Activated CD8-positive, alpha-beta T cell treated with anti-CD3 and anti-CD28 coated beads for 36 hours (primary cell): Measurements from ENCODE around the gene LHX5. TPM values are rescaled to one million over a fixed set of nuclear protein-coding genes. Genes with fewer than 3 reads are reported as not detected.
A peak's percentile ranks its signal among the peaks of the same experiment; 100 is the strongest.

Source experiments
- ATAC-seq: fragments of 200-7000 bp; cut with Tn5 transposase; one replicate; pipeline ENCODE4 v1.10.0; 2021; ENCODE audit warnings: mild to moderate bottlenecking, moderate library complexity
- CTCF ChIA-PET: fragments of 350-600 bp; sonication (Branson Sonifier 250); formaldehyde crosslinking; loops from one replicate; lab custom pipeline; 2021; ENCODE audit warnings: antibody characterized with exemption; lab: Charles Lee
- POLR2A ChIA-PET: fragments of 350-600 bp; sonication (Branson Sonifier 250); formaldehyde crosslinking; loops from one replicate; lab custom pipeline; 2021; ENCODE audit warnings: antibody characterized with exemption; lab: Charles Lee
- DNase-seq: peaks from one replicate; pipeline ENCODE4 v3.0.0-alpha.2; 2020
- H3K27ac Mint-ChIP-seq: one replicate; pipeline ENCODE4 v1.8.0; 2021; ENCODE audit warnings: mild to moderate bottlenecking, mixed read lengths
- H3K27me3 Mint-ChIP-seq: one replicate; pipeline ENCODE4 v1.8.0; 2021; ENCODE audit warnings: mixed read lengths
- H3K36me3 Mint-ChIP-seq: one replicate; pipeline ENCODE4 v1.8.0; 2021; ENCODE audit warnings: low read depth, mixed read lengths
- H3K4me1 Mint-ChIP-seq: one replicate; pipeline ENCODE4 v1.8.0; 2021; ENCODE audit warnings: low read depth, mixed read lengths
- H3K4me3 Mint-ChIP-seq: one replicate; pipeline ENCODE4 v1.8.0; 2021; ENCODE audit warnings: mild to moderate bottlenecking, moderate library complexity, mixed read lengths
- H3K9me3 Mint-ChIP-seq: one replicate; pipeline ENCODE4 v1.8.0; 2021; ENCODE audit warnings: mixed read lengths
- intact Hi-C: fragments of 100-400 bp; cut with micrococcal nuclease; formaldehyde crosslinking; loops from one replicate; pipeline ENCODE4 v1.10.0; 2022
- total RNA-seq, 2 experiments: library from RNA; stranded (reverse); gene quantifications; one replicate each; pipeline ENCODE4 v1.2.3, GENCODE V29; 2021
- TF ChIP-seq, protein P1 (sequence below): fragments of 200-600 bp; IDR thresholded peaks from one replicate; pipeline ENCODE4 v1.8.0; 2022; ENCODE audit warnings: antibody characterized with exemption, mild to moderate bottlenecking

The LHX5 gene
- total RNA-seq, 2 experiments from 2014 or later, result not detected

DNA sequence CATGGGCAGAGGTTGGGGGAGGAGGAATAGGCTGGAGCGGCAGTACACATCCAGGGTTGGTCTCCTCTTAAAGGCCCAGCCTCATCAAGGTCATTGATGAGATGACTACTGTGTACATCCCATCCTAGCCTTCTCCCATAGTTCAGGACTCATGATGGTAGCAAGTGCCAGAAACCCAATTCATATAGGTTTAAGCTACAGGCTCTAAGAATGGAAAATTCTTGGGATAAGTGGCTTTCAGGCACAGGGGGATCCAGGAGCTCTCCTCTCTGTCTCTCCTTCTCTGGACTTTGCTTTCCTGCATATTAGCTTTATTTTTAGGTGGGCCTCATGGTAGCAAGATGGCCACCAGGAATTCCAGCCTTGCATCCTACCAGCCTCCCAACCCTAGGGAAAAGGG, 43.2 kb downstream of the LHX5 start:
- peaks cover 8% of the 10 kb centered on the region for H3K27me3 Mint-ChIP-seq
- no peaks in the 10 kb centered on the region for H3K9me3 Mint-ChIP-seq
- H3K4me1 Mint-ChIP-seq, result no peaks in the 10 kb centered on the region
- no peak overlapping the region for H3K27ac Mint-ChIP-seq
- intact Hi-C loops, result no loop called here
- TF ChIP-seq, protein P1, sequence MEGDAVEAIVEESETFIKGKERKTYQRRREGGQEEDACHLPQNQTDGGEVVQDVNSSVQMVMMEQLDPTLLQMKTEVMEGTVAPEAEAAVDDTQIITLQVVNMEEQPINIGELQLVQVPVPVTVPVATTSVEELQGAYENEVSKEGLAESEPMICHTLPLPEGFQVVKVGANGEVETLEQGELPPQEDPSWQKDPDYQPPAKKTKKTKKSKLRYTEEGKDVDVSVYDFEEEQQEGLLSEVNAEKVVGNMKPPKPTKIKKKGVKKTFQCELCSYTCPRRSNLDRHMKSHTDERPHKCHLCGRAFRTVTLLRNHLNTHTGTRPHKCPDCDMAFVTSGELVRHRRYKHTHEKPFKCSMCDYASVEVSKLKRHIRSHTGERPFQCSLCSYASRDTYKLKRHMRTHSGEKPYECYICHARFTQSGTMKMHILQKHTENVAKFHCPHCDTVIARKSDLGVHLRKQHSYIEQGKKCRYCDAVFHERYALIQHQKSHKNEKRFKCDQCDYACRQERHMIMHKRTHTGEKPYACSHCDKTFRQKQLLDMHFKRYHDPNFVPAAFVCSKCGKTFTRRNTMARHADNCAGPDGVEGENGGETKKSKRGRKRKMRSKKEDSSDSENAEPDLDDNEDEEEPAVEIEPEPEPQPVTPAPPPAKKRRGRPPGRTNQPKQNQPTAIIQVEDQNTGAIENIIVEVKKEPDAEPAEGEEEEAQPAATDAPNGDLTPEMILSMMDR, result no peak
- H3K4me3 Mint-ChIP-seq, result no peak overlapping the region
- POLR2A ChIA-PET, result no interaction called here
- ATAC-seq (no peak), DNase-seq (no peak)
- H3K36me3 Mint-ChIP-seq, result no peaks in the 10 kb centered on the region
- CTCF ChIA-PET, result interaction anchor here (0.8 kb wide), 1 partner anchor 330 kb away, joined by 3 read pairs; no protein-coding TSS in a partner anchor

DNA sequence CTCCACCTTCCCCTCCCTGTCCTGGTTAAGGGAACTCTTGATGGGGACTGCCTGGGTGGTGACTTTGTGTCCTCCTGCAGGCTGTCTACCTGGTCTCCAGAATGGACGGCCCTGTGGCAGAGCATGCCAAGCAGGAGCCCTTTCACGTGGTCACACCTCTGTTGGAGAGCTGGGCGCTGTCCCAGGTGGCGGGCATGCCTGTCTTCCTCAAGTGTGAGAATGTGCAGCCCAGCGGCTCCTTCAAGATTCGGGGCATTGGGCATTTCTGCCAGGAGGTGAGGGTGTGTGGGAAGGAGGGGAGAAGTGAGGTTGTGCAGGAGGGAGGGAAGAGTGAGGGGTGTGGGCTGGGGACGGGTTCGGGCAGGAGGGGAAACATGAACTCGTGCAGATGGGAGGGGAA, 43.8 kb downstream of the LHX5 start:
- CTCF ChIA-PET, result no interaction called here
- Mint-ChIP-seq H3K36me3 (no peaks in the 10 kb centered on the region), H3K4me3 (no peak overlapping the region), H3K9me3 (no peaks in the 10 kb centered on the region), H3K4me1 (no peaks in the 10 kb centered on the region), H3K27me3 (peaks cover 8% of the 10 kb centered on the region), H3K27ac (no peak overlapping the region)
- TF ChIP-seq, protein P1, result no peak
- ATAC-seq (no peak), DNase-seq (no peak)
- POLR2A ChIA-PET, result no interaction called here
- intact Hi-C loops, result no loop called here

DNA sequence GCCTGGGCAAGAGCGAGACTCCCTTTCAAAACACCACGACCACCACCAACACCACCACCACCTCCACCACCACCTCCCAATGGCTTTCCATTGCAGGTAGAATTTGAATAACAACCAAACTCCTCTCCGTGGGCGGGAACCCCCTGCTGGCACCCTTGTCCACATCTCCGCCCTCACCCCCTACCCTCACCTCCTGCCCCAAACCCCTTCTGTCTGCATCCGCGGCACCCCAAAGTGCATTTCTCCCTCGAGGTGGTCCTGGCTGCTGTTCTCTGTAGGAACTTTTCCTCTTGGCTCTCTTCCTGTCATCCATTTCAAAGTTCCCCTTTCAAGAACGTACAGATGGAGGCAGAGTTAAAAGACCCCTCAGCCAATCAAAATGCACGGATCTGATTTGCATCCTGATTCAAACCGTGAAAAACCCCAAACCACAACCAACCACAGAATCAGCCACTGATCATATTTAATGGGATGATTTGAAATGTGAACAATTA, 45.7 kb downstream of the LHX5 start:
- ChIA-PET POLR2A (no interaction called here), CTCF (interaction anchor here (0.6 to 2.1 kb wide), 16 partner anchors 9 to 229 kb away, joined by 3 to 11 read pairs (median 4); no protein-coding TSS in a partner anchor)
- H3K9me3 Mint-ChIP-seq, result no peaks in the 10 kb centered on the region
- TF ChIP-seq, protein P1, result no peak
- ATAC-seq (no peak), DNase-seq (no peak)
- H3K4me3 Mint-ChIP-seq, result no peak overlapping the region
- H3K4me1 Mint-ChIP-seq, result peaks cover 8% of the 10 kb centered on the region
- H3K27ac Mint-ChIP-seq, result no peak overlapping the region
- peaks cover 10% of the 10 kb centered on the region for H3K27me3 Mint-ChIP-seq
- intact Hi-C loops, result loop anchor here (2.0 kb wide), 1 partner anchor 113 kb away; no protein-coding TSS in a partner anchor
- H3K36me3 Mint-ChIP-seq, result no peaks in the 10 kb centered on the region

DNA sequence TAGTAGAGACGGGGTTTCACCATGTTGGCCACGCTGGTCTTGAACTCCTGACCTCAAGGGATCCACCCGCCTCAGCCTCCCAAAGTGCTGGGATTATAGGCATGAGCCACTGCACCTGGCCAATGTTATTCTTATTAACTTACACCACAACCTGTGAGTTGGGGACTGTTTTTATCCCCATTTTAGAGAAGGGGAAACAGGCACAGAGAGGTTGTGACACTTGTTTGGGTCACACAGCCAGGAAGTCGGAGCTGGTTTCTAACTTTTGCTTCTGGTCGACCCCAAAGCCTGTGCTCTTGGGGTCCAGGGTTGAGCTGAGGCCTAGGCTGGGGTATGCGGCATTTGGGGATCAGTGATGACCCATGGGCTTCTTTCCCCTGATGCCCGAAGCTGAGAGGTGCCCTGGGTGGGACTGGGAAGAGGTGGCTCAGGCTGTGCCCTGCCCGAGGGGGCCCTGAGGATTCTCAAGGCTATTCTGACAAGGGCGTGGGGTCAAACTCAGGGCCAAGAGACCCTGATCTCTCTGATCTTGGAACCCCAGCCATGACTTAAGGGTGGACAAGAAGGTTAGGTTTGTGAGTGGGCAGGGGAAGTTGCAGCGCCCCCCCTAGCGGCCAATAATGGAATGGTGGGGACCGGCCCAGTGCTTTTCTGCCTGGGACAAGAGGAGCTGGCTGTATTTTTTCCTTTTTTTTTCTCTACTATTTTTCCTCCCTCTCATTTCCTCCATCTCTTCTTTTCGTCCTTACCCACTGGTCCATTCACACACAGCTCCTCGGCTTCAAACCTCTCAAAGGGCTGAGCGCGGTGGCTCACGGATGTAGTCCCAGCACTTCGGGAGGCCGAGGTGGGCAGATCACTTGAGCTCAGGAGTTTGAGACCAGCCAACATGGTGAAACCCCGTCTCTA, 46.5 kb downstream of the LHX5 start:
- intact Hi-C loops, result loop anchor here (2.0 kb wide), 1 partner anchor 112 kb away; no protein-coding TSS in a partner anchor
- Mint-ChIP-seq H3K4me3 (no peak overlapping the region), H3K4me1 (peaks cover 8% of the 10 kb centered on the region), H3K27ac (no peak overlapping the region), H3K36me3 (no peaks in the 10 kb centered on the region), H3K27me3 (peaks cover 8% of the 10 kb centered on the region), H3K9me3 (no peaks in the 10 kb centered on the region)
- ChIA-PET CTCF (interaction anchor here (0.6 to 2.1 kb wide), 17 partner anchors 10 to 228 kb away, joined by 3 to 11 read pairs (median 4); no protein-coding TSS in a partner anchor), POLR2A (no interaction called here)
- TF ChIP-seq, protein P1, result peak; percentile 86
- ATAC-seq, result peak; percentile 70
- DNase-seq, result peak; percentile 75
